HG03103 (cell line): ENCODE results near the gene PAM16.

ENCODE experiments used
- ATAC-seq: cut with Tn5 transposase; IDR thresholded peaks from one replicate; pipeline ENCODE4 v1.9.1; 2021; ENCODE audit warnings: low read depth; ENCODE audit not compliant: unreplicated experiment

Gene PAM16

DNA sequence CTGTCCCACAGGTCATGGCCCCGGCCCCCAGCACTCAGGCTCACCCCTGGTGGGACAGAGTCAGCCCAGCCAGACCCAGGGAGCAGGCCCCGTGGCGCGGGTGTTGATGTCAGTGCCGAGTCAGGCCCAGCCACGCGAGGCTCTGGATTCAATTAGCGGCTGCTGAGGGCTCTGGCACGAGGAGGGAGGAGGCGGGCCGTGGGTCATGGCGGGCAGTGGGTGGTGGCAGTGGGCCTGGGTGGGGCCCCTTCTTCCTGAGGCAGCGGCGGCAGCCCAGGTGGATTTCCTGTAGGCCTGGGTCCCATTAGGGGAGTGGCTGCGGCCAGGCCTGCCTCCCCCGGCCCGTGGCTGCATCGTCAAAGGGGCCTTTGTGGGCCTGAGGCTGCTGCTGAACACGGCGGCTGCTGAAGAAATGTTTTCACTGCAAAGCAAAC, 33.4 kb upstream of the PAM16 start:
- no peak for ATAC-seq

DNA sequence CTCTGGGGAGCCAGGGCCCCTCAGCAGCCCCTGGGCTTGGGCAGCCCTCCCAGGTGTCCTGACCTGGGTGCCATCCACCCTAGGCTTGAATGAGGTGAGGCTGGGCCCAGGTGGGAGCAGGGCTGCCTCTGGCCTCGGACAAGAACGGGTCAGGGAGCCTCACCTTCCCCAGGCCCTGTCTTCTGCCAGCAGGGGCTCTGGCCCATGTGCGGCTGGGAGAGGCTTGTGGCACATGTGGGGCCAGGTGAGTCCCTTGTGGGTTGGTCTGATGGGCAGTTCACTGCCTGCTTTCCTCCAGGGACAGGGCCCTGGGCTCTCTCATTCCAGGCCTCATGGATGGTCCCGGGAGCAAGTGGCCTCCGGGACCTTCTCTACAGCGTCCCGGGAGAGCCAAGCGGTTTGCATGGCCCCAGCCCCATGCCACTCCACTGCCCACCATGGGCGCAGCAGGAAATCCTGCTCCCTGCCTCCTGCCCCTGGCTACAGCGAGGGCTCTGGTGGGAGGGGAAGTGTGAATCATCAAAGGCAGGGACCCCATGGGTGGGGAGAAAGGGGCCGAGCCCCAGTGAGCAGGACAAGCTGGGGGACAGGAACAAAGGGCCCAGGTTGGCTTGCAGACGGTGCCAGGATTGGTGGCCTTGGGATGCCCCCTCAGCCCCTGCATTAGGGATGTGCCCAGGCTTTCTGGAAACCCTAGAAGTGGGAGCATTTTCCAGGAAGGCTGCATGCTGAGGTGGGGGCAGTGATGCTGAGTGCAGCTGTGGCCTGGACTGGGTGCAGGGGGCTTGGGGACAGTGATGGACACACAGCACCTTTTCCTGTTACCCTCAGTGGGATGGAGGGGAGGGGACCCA, 32.7 kb upstream of the PAM16 start:
- ATAC-seq, result no peak

DNA sequence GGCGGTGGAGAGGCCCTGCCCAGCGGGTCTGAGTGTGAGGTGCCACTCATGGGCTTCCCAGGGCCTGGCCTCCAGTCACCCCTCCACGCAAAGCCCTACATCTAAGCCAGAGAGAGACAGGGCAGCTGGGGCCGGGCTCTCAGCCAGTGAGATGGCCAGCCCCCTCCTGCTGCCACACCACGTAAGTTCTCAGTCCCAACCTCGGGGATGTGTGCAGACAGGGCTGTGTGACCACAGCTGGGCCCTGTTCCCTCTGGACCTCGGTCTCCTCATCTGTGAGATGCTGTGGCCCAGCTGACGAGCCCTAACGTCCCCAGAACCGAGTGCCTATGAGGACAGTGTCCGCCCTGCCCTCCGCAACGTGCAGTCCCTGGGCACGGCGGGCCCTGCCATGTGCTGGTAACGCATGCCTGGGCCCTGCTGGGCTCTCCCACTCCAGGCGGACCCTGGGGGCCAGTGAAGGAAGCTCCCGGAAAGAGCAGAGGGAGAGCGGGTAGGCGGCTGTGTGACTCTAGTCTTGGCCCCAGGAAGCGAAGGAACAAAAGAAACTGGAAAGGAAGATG, 31.8 kb upstream of the PAM16 start:
- no peak for ATAC-seq

DNA sequence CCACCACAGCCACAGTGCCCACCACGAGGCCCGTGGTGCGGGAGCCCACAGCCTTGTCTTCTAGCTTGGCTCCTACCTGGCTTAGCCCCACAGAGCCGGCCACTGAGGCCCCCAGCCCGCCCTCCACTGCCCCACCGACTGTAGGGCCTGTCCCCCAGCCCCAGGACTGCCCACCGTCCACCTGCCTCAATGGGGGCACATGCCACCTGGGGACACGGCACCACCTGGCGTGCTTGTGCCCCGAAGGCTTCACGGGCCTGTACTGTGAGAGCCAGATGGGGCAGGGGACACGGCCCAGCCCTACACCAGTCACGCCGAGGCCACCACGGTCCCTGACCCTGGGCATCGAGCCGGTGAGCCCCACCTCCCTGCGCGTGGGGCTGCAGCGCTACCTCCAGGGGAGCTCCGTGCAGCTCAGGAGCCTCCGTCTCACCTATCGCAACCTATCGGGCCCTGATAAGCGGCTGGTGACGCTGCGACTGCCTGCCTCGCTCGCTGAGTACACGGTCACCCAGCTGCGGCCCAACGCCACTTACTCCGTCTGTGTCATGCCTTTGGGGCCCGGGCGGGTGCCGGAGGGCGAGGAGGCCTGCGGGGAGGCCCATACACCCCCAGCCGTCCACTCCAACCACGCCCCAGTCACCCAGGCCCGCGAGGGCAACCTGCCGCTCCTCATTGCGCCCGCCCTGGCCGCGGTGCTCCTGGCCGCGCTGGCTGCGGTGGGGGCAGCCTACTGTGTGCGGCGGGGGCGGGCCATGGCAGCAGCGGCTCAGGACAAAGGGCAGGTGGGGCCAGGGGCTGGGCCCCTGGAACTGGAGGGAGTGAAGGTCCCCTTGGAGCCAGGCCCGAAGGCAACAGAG, 31.0 kb upstream of the PAM16 start:
- no peak for ATAC-seq

- ATAC-seq, result no peak
Measured at GRCh38 chr16:4381072-4381934, 30.2 kb upstream of the PAM16 start.

DNA sequence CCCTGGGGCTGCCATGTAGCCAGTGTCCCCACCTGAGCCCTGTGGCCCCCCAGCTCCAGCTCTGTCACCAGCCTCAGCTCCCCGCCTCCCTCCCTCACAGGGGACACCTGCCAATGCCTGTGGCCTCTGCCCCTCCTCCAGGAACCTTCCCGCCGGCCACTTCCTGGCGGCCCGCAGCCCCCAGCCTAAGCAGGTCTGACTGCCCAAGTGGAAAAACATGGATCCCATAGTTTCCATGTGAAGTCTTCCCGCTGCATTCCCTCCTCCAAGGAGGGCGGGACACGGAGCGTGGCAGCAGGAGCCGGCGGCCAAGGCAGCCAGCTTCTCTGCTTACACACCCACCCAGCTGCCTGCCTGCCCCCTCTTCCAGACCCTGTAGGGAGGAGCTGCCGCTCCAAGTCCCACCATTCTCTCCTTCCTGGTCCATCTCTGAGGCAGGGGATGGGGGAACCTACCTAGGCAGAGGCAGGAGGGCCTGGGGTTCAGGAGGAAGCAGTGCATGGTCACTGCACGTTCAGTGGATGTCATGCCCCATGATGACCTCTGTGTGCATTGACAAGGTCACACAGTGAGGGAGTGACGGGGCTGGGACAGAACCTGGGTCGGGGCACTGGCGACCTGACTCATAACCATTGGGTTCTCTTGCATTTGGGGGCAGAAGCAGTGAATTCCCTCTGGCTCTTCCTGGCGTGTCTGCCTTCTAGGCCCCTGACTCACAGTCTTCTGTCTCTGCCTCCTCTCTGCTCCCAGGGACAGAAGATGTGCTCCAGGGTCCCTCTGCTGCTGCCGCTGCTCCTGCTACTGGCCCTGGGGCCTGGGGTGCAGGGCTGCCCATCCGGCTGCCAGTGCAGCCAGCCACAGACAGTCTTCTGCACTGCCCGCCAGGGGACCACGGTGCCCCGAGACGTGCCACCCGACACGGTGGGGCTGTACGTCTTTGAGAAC, 29.3 kb upstream of the PAM16 start:
- ATAC-seq, result no peak

- ATAC-seq, result no peak
Measured at GRCh38 chr16:4378999-4379690, 28.0 kb upstream of the PAM16 start.

- ATAC-seq, result no peak
Measured at GRCh38 chr16:4378161-4378666, 27.1 kb upstream of the PAM16 start.

- no peak for ATAC-seq
Measured at GRCh38 chr16:4377573-4378154, 26.5 kb upstream of the PAM16 start.

GRCh38 chr16:4376893-4377572, 25.9 kb upstream of the PAM16 start:
- no peak for ATAC-seq

- ATAC-seq, result no peak
Measured at GRCh38 chr16:4376126-4376892, 25.2 kb upstream of the PAM16 start.

- ATAC-seq, result no peak
Measured at GRCh38 chr16:4375717-4376116, 24.6 kb upstream of the PAM16 start.

DNA sequence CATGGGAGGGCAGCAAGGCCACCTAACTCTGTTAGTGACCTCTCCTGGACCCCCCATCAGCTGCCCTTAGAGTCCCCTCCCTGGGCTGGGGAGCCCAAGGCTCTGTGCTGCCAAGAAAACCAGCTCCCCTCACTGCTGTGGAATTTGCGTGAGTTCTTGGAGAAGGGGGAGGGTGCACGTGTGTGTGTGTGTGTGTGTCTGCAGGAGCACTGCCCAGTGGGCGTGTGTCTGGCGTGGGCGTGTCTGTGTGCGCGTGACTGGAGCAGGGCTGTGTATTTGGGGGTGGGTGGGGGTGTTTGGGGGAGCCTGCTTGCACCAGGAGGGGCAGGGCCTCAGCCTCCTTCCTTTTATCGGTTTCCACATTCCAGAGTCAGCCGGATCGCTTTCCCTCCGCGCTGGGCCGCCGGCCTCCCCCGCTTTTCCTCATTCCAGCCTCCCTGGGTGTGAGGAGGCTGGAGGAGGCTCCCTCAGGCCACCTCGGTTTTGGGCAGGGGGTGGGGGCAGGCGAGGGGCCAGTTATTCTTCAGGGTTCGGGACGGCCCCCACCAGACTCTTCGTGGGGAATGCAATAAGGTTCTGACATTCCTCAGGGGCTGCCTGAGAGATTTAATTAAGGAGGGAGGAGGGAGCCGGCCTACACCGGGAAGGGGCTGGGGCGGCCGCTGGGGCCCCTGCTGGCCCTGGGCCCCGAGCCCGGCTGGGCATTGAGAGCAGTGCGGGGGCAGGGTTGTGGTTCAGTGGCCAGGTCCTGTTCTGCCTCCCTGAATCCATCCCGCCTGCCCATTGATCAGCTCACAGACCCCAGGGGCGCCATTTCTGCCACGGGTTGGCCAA, 23.0 kb upstream of the PAM16 start:
- no peak for ATAC-seq

GRCh38 chr16:4373356-4373908, 22.3 kb upstream of the PAM16 start:
- ATAC-seq, result no peak

DNA sequence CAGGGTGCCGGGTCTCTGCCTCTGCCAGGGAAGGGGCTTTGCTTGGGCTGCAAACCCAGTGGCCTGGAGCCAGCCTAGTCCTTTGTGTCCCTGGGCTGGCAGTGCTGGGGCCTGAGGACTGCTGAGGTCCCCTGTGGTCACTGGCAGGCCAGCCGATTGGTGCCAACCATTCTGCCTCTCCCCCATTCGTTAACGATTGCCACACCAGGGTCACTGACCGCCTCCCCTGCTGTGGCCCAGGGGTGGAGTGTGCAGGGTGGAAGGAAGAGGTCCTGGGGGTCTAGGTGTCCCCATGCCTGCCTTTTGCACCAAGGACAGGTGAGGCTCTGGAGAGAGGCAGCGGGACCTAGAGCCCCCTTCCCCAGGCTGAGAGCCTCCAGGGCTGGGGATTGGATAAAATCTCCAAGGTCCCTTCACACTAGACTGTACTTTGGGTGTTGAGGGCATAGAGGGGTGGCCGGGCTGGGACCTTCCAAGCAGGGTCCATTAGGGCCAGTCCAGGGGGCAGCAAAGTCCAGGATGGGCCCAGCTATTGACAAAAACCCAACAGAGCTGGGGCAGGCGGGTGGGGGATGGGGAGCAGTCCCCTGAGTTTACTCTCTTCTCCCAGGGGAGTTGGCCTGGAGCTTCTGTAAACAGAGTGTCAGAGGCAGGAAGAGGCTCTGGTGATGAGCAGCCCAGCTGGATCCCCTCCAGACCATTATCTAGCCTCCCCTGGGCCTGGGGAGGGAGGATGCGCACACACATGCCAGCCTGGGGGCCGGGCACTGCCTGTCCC, 21.6 kb upstream of the PAM16 start:
- ATAC-seq, result no peak
